IMR-90 (cell line): Measurements from ENCODE around the gene LAMC2. TPM values are rescaled to one million over a fixed set of nuclear protein-coding genes. Genes with fewer than 3 reads are reported as not detected.

ENCODE experiments used
- ATAC-seq: fragments of 200-7000 bp; cut with Tn5 transposase; 2 replicates; pipeline ENCODE4 v1.9.1; 2020; ENCODE audit warnings: low read depth, mild to moderate bottlenecking, moderate library complexity
- BruUV-seq: library from RNA; stranded (reverse); fragments of 400-500 nt; replicated peaks from 2 replicates; lab custom pipeline; 2021; lab: Mats Ljungman, UMichigan
- CTCF ChIA-PET: fragments of 300-600 bp; formaldehyde crosslinking; extraction: SDS; loops from one replicate; lab custom pipeline; 2021; ENCODE audit warnings: antibody characterized with exemption; lab: Yijun Ruan, JAX
- POLR2A ChIA-PET: fragments of 300-600 bp; sonication (Branson Sonifier 250); formaldehyde crosslinking; loops from one replicate; lab custom pipeline; 2022; ENCODE audit warnings: antibody characterized with exemption; ENCODE audit not compliant: unreplicated experiment; lab: Charles Lee
- DNase-seq: peaks from one replicate; pipeline ENCODE4 v3.0.0; 2013
- H2AFZ ChIP-seq: replicated peaks from 2 replicates; pipeline ENCODE3; 2013; ENCODE audit warnings: low read length, mild to moderate bottlenecking; ENCODE audit not compliant: poor library complexity
- H2AK5ac ChIP-seq: 2 replicates; pipeline ENCODE4 v1.6.1; 2013; ENCODE audit warnings: low read depth, low read length, inconsistent platforms
- H2AK9ac ChIP-seq: replicated peaks from 2 replicates; pipeline ENCODE3; 2013; ENCODE audit warnings: mild to moderate bottlenecking, low read depth, low read length, moderate library complexity; ENCODE audit not compliant: poor library complexity
- H2BK120ac ChIP-seq: 2 replicates; pipeline ENCODE4 v1.6.1; 2013; ENCODE audit warnings: low read depth, low read length, inconsistent platforms
- H2BK15ac ChIP-seq: 3 replicates; pipeline ENCODE4 v1.6.1; 2013; ENCODE audit warnings: low read depth, low read length, inconsistent platforms
- H2BK20ac ChIP-seq: 2 replicates; pipeline ENCODE4 v1.6.1; 2013; ENCODE audit warnings: low read depth, mild to moderate bottlenecking, inconsistent platforms, low read length, moderate library complexity
- H2BK5ac ChIP-seq: 2 replicates; pipeline ENCODE4 v1.6.1; 2013; ENCODE audit warnings: mild to moderate bottlenecking, low read depth, low read length, inconsistent platforms; ENCODE audit not compliant: poor library complexity, severe bottlenecking
- H3K14ac ChIP-seq: replicated peaks from 2 replicates; pipeline ENCODE4 v1.6.1; 2013; ENCODE audit warnings: low read depth, low read length, inconsistent platforms
- H3K18ac ChIP-seq: 2 replicates; pipeline ENCODE4 v1.6.1; 2013; ENCODE audit warnings: low read depth, low read length, control low read depth
- H3K23ac ChIP-seq: 2 replicates; pipeline ENCODE4 v1.6.1; 2013; ENCODE audit warnings: low read depth, low read length, inconsistent platforms
- H3K27ac ChIP-seq: 2 replicates; pipeline ENCODE4 v1.5.1; 2013; ENCODE audit warnings: mild to moderate bottlenecking, control low read depth, low read length; ENCODE audit not compliant: insufficient read depth
- H3K27me3 ChIP-seq: 2 replicates; pipeline ENCODE4 v1.6.1; 2013; ENCODE audit warnings: low read length; ENCODE audit not compliant: control insufficient read depth, insufficient read depth
- H3K36me3 ChIP-seq: 2 replicates; pipeline ENCODE4 v1.6.1; 2013; ENCODE audit warnings: low read length, mixed read lengths; ENCODE audit not compliant: control insufficient read depth, insufficient read depth
- H3K4ac ChIP-seq: 2 replicates; pipeline ENCODE4 v1.6.1; 2013; ENCODE audit warnings: low read depth, low read length, inconsistent platforms
- H3K4me1 ChIP-seq: 2 replicates; pipeline ENCODE4 v1.6.1; 2013; ENCODE audit warnings: low read length, mixed read lengths; ENCODE audit not compliant: control insufficient read depth, insufficient read depth
- H3K4me2 ChIP-seq: 2 replicates; pipeline ENCODE4 v1.6.1; 2013; ENCODE audit warnings: low read depth, mild to moderate bottlenecking, control low read depth, low read length, moderate library complexity
- H3K4me3 ChIP-seq: 2 replicates; pipeline ENCODE4 v1.5.1; 2013; ENCODE audit warnings: low read depth, mild to moderate bottlenecking, control low read depth, low read length, moderate library complexity; ENCODE audit not compliant: insufficient read depth
- H3K56ac ChIP-seq: 2 replicates; pipeline ENCODE4 v1.6.1; 2013; ENCODE audit warnings: low read length, inconsistent platforms; ENCODE audit not compliant: insufficient read depth; ENCODE audit errors: extremely low read depth
- H3K79me1 ChIP-seq, 2 experiments: 2 replicates each; pipeline ENCODE4 v1.6.1; 2013; ENCODE audit warnings: low read length in 2 of 2, inconsistent platforms in 1 of 2, low read depth in 1 of 2
- H3K9ac ChIP-seq: 2 replicates; pipeline ENCODE4 v1.6.1; 2013; ENCODE audit warnings: low read depth, low read length, control low read depth
- H3K9me1 ChIP-seq: 2 replicates; pipeline ENCODE4 v1.6.1; 2013; ENCODE audit warnings: low read length, inconsistent platforms; ENCODE audit not compliant: insufficient read depth
- H3K9me3 ChIP-seq: 2 replicates; pipeline ENCODE4 v1.6.1; 2013; ENCODE audit warnings: low read length; ENCODE audit not compliant: control insufficient read depth, insufficient read depth
- H4K20me1 ChIP-seq: 2 replicates; pipeline ENCODE4 v1.6.1; 2013; ENCODE audit warnings: low read length, inconsistent platforms; ENCODE audit not compliant: insufficient read depth
- H4K5ac ChIP-seq: 2 replicates; pipeline ENCODE4 v1.6.1; 2013; ENCODE audit warnings: mild to moderate bottlenecking, low read depth, low read length, control low read depth
- H4K8ac ChIP-seq, 2 experiments: 2 replicates each; pipeline ENCODE4 v1.6.1; 2013; ENCODE audit warnings: low read depth in 2 of 2, low read length in 2 of 2, control low read depth in 1 of 2, inconsistent platforms in 1 of 2
- H4K91ac ChIP-seq: 2 replicates; pipeline ENCODE4 v1.6.1; 2013; ENCODE audit warnings: low read depth, low read length, inconsistent platforms; ENCODE audit not compliant: insufficient read depth
- BHLHE40 ChIP-seq: fragments of 150-350 bp; IDR thresholded peaks from 2 replicates; pipeline ENCODE4 v1.6.1; 2016; ENCODE audit warnings: mild to moderate bottlenecking, low read depth, low read length
- CHD1 ChIP-seq: IDR thresholded peaks from 2 replicates; pipeline ENCODE4 v1.6.1; 2012; ENCODE audit warnings: low read depth, low read length, improper control_type of control experiment
- FOS ChIP-seq: fragments of 150-350 bp; IDR thresholded peaks from 2 replicates; pipeline ENCODE4 v1.6.1; 2016; ENCODE audit warnings: low read depth, low read length
- MAFK ChIP-seq: IDR thresholded peaks from 2 replicates; pipeline ENCODE4 v1.6.1; 2012; ENCODE audit warnings: low read depth, low read length, improper control_type of control experiment
- NFE2L2 ChIP-seq: fragments of 150-350 bp; IDR thresholded peaks from 2 replicates; pipeline ENCODE4 v1.6.1; 2016; ENCODE audit warnings: low read depth, mild to moderate bottlenecking, low read length
- POLR2A ChIP-seq: IDR thresholded peaks from 2 replicates; pipeline ENCODE4 v1.6.1; 2012; ENCODE audit warnings: mild to moderate bottlenecking, low read depth, low read length
- RAD21 ChIP-seq: IDR thresholded peaks from 2 replicates; pipeline ENCODE4 v1.6.1; 2012; ENCODE audit warnings: low read length, improper control_type of control experiment
- RCOR1 ChIP-seq: IDR thresholded peaks from 2 replicates; pipeline ENCODE4 v1.6.1; 2012; ENCODE audit warnings: mild to moderate bottlenecking, low read length, improper control_type of control experiment; ENCODE audit not compliant: insufficient replicate concordance
- SMC3 ChIP-seq: fragments of 150-350 bp; IDR thresholded peaks from 2 replicates; pipeline ENCODE4 v1.6.1; 2016; ENCODE audit warnings: low read depth, mild to moderate bottlenecking, antibody characterized with exemption, low read length, moderate library complexity
- WGBS, 2 experiments: methylation state at CpG; one replicate each; pipeline versions ENCODE4 v1.1.5 to v1.1.7; 2013; ENCODE audit warnings: missing lambda C conversion rate in 2 of 2; ENCODE audit not compliant: insufficient read length in 1 of 2; ENCODE audit errors: extremely low coverage in 2 of 2; 5-methylcytosine and 5-hydroxymethylcytosine counted together
- dilution Hi-C: fragments of 300-500 bp; cut with HindIII; formaldehyde crosslinking; loops from one replicate; pipeline ENCODE4 v1.14.3; 2018; ENCODE audit warnings: low sequenced_read_pairs; ENCODE audit not compliant: unreplicated experiment
- in situ Hi-C: fragments of 300-500 bp; cut with MboI; formaldehyde crosslinking; loops from 3 replicates; pipeline ENCODE4 v1.14.3; 2019; ENCODE audit warnings: low sequenced_read_pairs, inconsistent platforms, mixed read lengths
- intact Hi-C: fragments of 100-400 bp; cut with micrococcal nuclease; formaldehyde crosslinking; loops from 2 replicates; pipeline ENCODE4 v1.10.0; 2022
- polyA plus RNA-seq, 3 experiments: library from polyadenylated mRNA; depleted of rRNA; stranded (reverse); fragments of >200 nt; gene quantifications; 2 replicates each; pipeline ENCODE4 v1.2.3, GENCODE V29; 2012; ENCODE audit warnings: low replicate concordance in 1 of 3
- total RNA-seq: library from RNA; depleted of rRNA; stranded (reverse); fragments of >200 nt; gene quantifications from 2 replicates; pipeline ENCODE4 v1.2.3, GENCODE V29; 2012

The LAMC2 gene
- total and polyA plus RNA-seq, 2 of the 4 experiments (the other 2 are of a cell fraction) = 2.3 to 2.8 TPM

DNA sequence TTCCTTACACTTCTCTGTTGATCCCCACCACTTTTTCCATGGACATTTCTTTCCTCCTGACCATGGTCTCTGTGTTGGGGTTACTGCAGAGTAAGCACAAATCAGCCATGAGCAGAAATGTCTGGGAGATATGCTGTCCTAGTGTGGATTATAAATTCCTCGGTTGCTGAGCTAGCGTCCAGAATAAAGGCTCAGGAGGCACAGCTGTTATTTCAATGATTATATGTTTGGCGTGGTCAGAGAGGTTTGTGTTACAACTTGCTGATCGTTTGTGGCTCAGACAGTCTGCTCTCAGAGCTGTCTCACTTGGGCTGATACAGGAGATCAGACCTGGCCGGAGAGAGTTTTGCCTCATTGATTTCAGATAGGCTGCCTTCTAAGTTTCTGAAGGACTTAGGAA, 37.5 kb upstream of the LAMC2 start:
- Histone ChIP-seq H3K56ac (no peak overlapping the region), H2BK5ac (no peak overlapping the region), H3K4ac (peak overlapping the region; percentile 17; the same call in 1 of the 2 replicates), H4K5ac (no peak overlapping the region), H3K18ac (no peak overlapping the region), H3K14ac (peak overlapping the region; percentile 26; the same call in 1 of the 2 replicates), H3K27ac (no peak overlapping the region), H3K27me3 (no peaks in the 10 kb centered on the region), H3K4me2 (0 out of 2 replicates have a peak overlapping the region, but pooled peaks have one; percentile 7), H4K8ac (peak overlapping the region in 1 of 2 experiments; percentile 22; a peak in 1 of 4 replicates), H2BK15ac (no peak overlapping the region), H3K9ac (no peak overlapping the region; the same call in 1 of the 2 replicates), H4K20me1 (no peaks in the 10 kb centered on the region), H3K9me1 (peaks cover 17% of the 10 kb centered on the region; the same call in 1 of the 2 replicates), H3K4me1 (peaks cover 5% of the 10 kb centered on the region; the same call in 1 of the 2 replicates), H2AK9ac (no peak overlapping the region), H2AK5ac (no peak overlapping the region), H2AFZ (peak overlapping the region; percentile 19), H3K23ac (0 out of 2 replicates have a peak overlapping the region, but pooled peaks have one; percentile 13), H3K9me3 (no peaks in the 10 kb centered on the region), H3K36me3 (peaks cover 12% of the 10 kb centered on the region), H2BK20ac (peak overlapping the region; percentile 9; the same call in 1 of the 2 replicates), H3K4me3 (no peak overlapping the region), H4K91ac (no peak overlapping the region), H2BK120ac (0 out of 2 replicates have a peak overlapping the region, but pooled peaks have one; percentile 1), H3K79me1 (peaks cover 4 to 11% of the 10 kb centered on the region in 2 experiments; a peak in 2 of 4 replicates)
- intact Hi-C loops (loop anchor here (2.0 to 5.0 kb wide), 2 partner anchors 129 to 186 kb away; no protein-coding TSS in a partner anchor), dilution Hi-C loops (no loop called here), in situ Hi-C loops (no loop called here)
- ChIA-PET CTCF (interaction anchor here (1.0 kb wide), 2 partner anchors 20 to 86 kb away, joined by 3 read pairs; no protein-coding TSS in a partner anchor), POLR2A (interaction anchor here (0.6 kb wide), 1 partner anchor 86 kb away, joined by 3 read pairs; no protein-coding TSS in a partner anchor)
- peak; percentile 71 for ATAC-seq
- 12% methylated on average over 3 of the region's 5 CpGs; no CpG with 5 or more reads in 1 of the 2 experiments for WGBS, 2 experiments
- peak; percentile 64 for DNase-seq
- BruUV-seq = no TSS peak
- TF ChIP-seq RAD21 (no peak), FOS (no peak), SMC3 (no peak), NFE2L2 (no peak), CHD1 (no peak), BHLHE40 (no peak), MAFK (peak; percentile 81), RCOR1 (no peak), POLR2A (no peak)
